Astrocyte (in vitro differentiated cells and primary cell): ENCODE data around the gene CRTC1. TPM values are rescaled to one million over a fixed set of nuclear protein-coding genes. Genes with fewer than 3 reads are reported as not detected.

ENCODE experiments used
- DNase-seq: peaks from one replicate; pipeline ENCODE4 v3.0.0-alpha.2; 2010; ENCODE audit warnings: low read depth
- FAIRE-seq: peaks from 2 replicates; lab custom pipeline; 2011; peaks lifted over from hg19 to GRCh38; lab: Jason Lieb, UNC
- H2AFZ ChIP-seq: 2 replicates; pipeline ENCODE4 v1.6.0; 2012; ENCODE audit warnings: low read depth, low read length, inconsistent platforms
- H3K27ac ChIP-seq: 2 replicates; pipeline ENCODE4 v1.5.1; 2011; ENCODE audit warnings: low read depth, low read length, inconsistent platforms
- H3K27me3 ChIP-seq: 2 replicates; pipeline ENCODE4 v1.6.0; 2011; ENCODE audit warnings: low read length, inconsistent platforms; ENCODE audit not compliant: insufficient read depth
- H3K36me3 ChIP-seq: 2 replicates; pipeline ENCODE4 v1.5.1; 2011; ENCODE audit warnings: low read length, inconsistent platforms; ENCODE audit not compliant: insufficient read depth
- H3K4me1 ChIP-seq: 2 replicates; pipeline ENCODE4 v1.5.1; 2011; ENCODE audit warnings: low read length, inconsistent platforms; ENCODE audit not compliant: insufficient read depth
- H3K4me2 ChIP-seq: 2 replicates; pipeline ENCODE4 v1.6.0; 2012; ENCODE audit warnings: low read length, inconsistent platforms
- H3K4me3 ChIP-seq: 2 replicates; pipeline ENCODE4 v1.5.1; 2011; ENCODE audit warnings: low read depth, mild to moderate bottlenecking, low read length, inconsistent platforms; ENCODE audit not compliant: insufficient read depth
- H3K79me2 ChIP-seq: 2 replicates; pipeline ENCODE4 v1.6.0; 2012; ENCODE audit warnings: mild to moderate bottlenecking, low read length, inconsistent platforms; ENCODE audit not compliant: insufficient read depth
- H3K9ac ChIP-seq: 2 replicates; pipeline ENCODE4 v1.6.0; 2012; ENCODE audit warnings: mild to moderate bottlenecking, low read length, inconsistent platforms
- H3K9me3 ChIP-seq: 2 replicates; pipeline ENCODE4 v1.5.1; 2012; ENCODE audit warnings: low read depth, mild to moderate bottlenecking, low read length, inconsistent platforms; ENCODE audit not compliant: insufficient read depth
- H4K20me1 ChIP-seq: 2 replicates; pipeline ENCODE4 v1.6.0; 2012; ENCODE audit warnings: low read length, inconsistent platforms; ENCODE audit not compliant: insufficient read depth
- H3K27ac Mint-ChIP-seq: one replicate; pipeline ENCODE4 v1.8.0; 2021; ENCODE audit warnings: mild to moderate bottlenecking, mixed read lengths; ENCODE audit not compliant: unreplicated experiment
- H3K27me3 Mint-ChIP-seq: one replicate; pipeline ENCODE4 v1.8.0; 2021; ENCODE audit warnings: low read depth, mixed read lengths; ENCODE audit not compliant: unreplicated experiment
- H3K36me3 Mint-ChIP-seq: one replicate; pipeline ENCODE4 v1.8.0; 2021; ENCODE audit warnings: low read depth, mixed read lengths; ENCODE audit not compliant: unreplicated experiment
- H3K4me1 Mint-ChIP-seq: one replicate; pipeline ENCODE4 v1.8.0; 2021; ENCODE audit warnings: low read depth, mixed read lengths; ENCODE audit not compliant: unreplicated experiment
- H3K4me3 Mint-ChIP-seq: one replicate; pipeline ENCODE4 v1.8.0; 2021; ENCODE audit warnings: mild to moderate bottlenecking, moderate library complexity, mixed read lengths; ENCODE audit not compliant: unreplicated experiment
- H3K9me3 Mint-ChIP-seq: one replicate; pipeline ENCODE4 v1.8.0; 2021; ENCODE audit warnings: mild to moderate bottlenecking, mixed read lengths; ENCODE audit not compliant: unreplicated experiment
- CTCF ChIP-seq: IDR thresholded peaks from 2 replicates; pipeline ENCODE4 v1.5.1; 2011; ENCODE audit warnings: low read depth, mild to moderate bottlenecking, inconsistent platforms, low read length, moderate library complexity; ENCODE audit not compliant: insufficient read depth
- EZH2 ChIP-seq: IDR thresholded peaks from 2 replicates; pipeline ENCODE4 v1.6.1; 2012; ENCODE audit warnings: mild to moderate bottlenecking, low read length, inconsistent platforms; ENCODE audit not compliant: insufficient read depth
- total RNA-seq: library from RNA; stranded (reverse); gene quantifications from 2 replicates; pipeline ENCODE4 v1.2.1, GENCODE V29; 2021

CRTC1 gene
- total RNA-seq, 1 donor from 2014 or later, result 8.4 TPM

DNA sequence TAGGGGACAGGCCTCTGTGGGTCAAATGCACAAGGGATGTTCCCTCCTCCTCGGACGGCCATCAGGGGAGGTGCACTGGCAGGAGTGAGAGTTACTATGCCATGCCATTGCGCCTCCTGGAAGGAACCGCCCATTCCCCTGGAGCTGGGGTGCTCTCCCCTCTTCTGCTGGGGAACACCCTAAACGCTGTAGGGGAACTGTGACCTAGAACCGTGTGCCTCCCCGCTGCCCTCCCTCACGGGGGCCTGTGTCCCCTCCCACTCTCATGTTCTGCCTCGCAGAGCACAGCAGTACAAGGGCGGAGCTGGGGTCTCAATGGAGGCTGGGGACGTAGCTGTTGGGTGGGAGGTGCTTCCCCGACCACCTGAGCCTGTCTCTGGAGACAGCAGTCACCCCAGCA lies 17.2 kb upstream of the CRTC1 start:
- H3K9me3 ChIP-seq, result no peaks in the 10 kb centered on the region
- H3K4me3 ChIP-seq, result no peak overlapping the region
- no peaks in the 10 kb centered on the region for H3K36me3 ChIP-seq
- Mint-ChIP-seq H3K27me3 (no peaks in the 10 kb centered on the region), H3K36me3 (peaks cover 4% of the 10 kb centered on the region), H3K4me3 (no peak overlapping the region), H3K27ac (no peak overlapping the region), H3K4me1 (peaks cover 29% of the 10 kb centered on the region), H3K9me3 (no peaks in the 10 kb centered on the region)
- H3K79me2 ChIP-seq, result no peaks in the 10 kb centered on the region
- TF ChIP-seq EZH2 (no peak), CTCF (no peak)
- no peak overlapping the region for H3K4me2 ChIP-seq
- H3K27me3 ChIP-seq, result no peaks in the 10 kb centered on the region
- peaks cover 12% of the 10 kb centered on the region for H3K4me1 ChIP-seq
- no peak overlapping the region for H2AFZ ChIP-seq
- no peak overlapping the region for H3K9ac ChIP-seq
- no peaks in the 10 kb centered on the region for H4K20me1 ChIP-seq
- no peak for DNase-seq
- no peak for FAIRE-seq
- H3K27ac ChIP-seq, result no peak overlapping the region

DNA sequence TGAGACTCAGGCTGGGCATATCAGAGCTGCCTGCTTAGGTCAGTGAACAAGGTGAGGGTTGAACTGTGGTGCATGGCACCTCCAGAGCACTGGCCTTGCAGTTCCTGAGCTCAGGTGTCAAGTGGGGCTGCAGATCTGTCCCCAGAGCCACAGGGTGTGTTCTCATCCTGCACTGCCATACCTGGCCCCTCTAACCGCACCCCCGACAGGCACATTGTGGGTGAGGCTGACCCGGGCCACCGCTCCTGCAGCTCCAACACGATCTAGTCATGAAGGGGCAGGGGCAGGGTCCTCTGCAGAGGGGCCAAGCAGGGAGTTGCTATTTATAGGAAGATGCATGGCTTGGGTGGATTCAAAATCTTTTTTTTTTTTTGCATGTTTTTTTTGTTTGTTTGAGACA lies 16.7 kb upstream of the CRTC1 start:
- H3K4me1 Mint-ChIP-seq, result peaks cover 26% of the 10 kb centered on the region
- H3K9me3 Mint-ChIP-seq, result no peaks in the 10 kb centered on the region
- Histone ChIP-seq H3K36me3 (no peaks in the 10 kb centered on the region), H3K4me1 (peaks cover 12% of the 10 kb centered on the region), H3K27ac (no peak overlapping the region), H4K20me1 (no peaks in the 10 kb centered on the region), H2AFZ (no peak overlapping the region), H3K27me3 (no peaks in the 10 kb centered on the region), H3K4me3 (no peak overlapping the region), H3K4me2 (no peak overlapping the region), H3K79me2 (no peaks in the 10 kb centered on the region), H3K9ac (no peak overlapping the region), H3K9me3 (no peaks in the 10 kb centered on the region)
- no peak overlapping the region for H3K27ac Mint-ChIP-seq
- peaks cover 4% of the 10 kb centered on the region for H3K36me3 Mint-ChIP-seq
- DNase-seq, result no peak
- peaks cover 3% of the 10 kb centered on the region for H3K27me3 Mint-ChIP-seq
- no peak overlapping the region for H3K4me3 Mint-ChIP-seq
- TF ChIP-seq CTCF, result no peak
- TF ChIP-seq EZH2, result no peak
- no peak for FAIRE-seq

- FAIRE-seq (no peak), DNase-seq (no peak)
- TF ChIP-seq CTCF (no peak), EZH2 (no peak)
- Histone ChIP-seq H3K4me1 (peaks cover 12% of the 10 kb centered on the region), H4K20me1 (no peaks in the 10 kb centered on the region), H3K79me2 (no peaks in the 10 kb centered on the region), H3K9ac (no peak overlapping the region), H3K9me3 (no peaks in the 10 kb centered on the region), H3K4me2 (no peak overlapping the region), H3K36me3 (no peaks in the 10 kb centered on the region), H3K4me3 (no peak overlapping the region), H3K27ac (no peak overlapping the region), H2AFZ (no peak overlapping the region), H3K27me3 (no peaks in the 10 kb centered on the region)
- H3K27ac Mint-ChIP-seq, result no peak overlapping the region
- peaks cover 26% of the 10 kb centered on the region for H3K4me1 Mint-ChIP-seq
- peaks cover 4% of the 10 kb centered on the region for H3K36me3 Mint-ChIP-seq
- H3K4me3 Mint-ChIP-seq, result no peak overlapping the region
- no peaks in the 10 kb centered on the region for H3K9me3 Mint-ChIP-seq
- H3K27me3 Mint-ChIP-seq, result peaks cover 3% of the 10 kb centered on the region
Measured at GRCh38 chr19:18667531-18668251, 15.8 kb upstream of the CRTC1 start.
